Heart left ventricle (tissue), 13 donors: ENCODE data around the gene SEC61B.

Source experiments
- POLR2A ChIP-seq, 2 donors: fragments of 450-650 bp; IDR thresholded peaks; one replicate each; pipeline ENCODE4 v1.6.1; 2017; ENCODE audit warnings: antibody characterized with exemption in 2 of 2, mild to moderate bottlenecking in 2 of 2, moderate library complexity in 2 of 2
- TF ChIP-seq, protein P1 (sequence below), 12 donors: fragments of 200-600 bp; sonication (generic) in 4 of 12; IDR thresholded peaks; one replicate each; pipeline versions ENCODE4 v1.5.0 to v1.8.0; 2018 to 2022; ENCODE audit warnings: antibody characterized with exemption in 12 of 12, mild to moderate bottlenecking in 5 of 12
- donor health status: ischemic (EF 13 %, LVEDD 7.1; RV severe dilation, severe dysfunction).
- donor health status: DM: no; HTN: yes; CAD: no.
- donor health status: DM: no; HTN: no; CAD: no.
- donor health status: ischemic (EF 25% LVEDD 6.9; RV normal size, moderate dysfunction).
- donor health status: ischemic (EF 25% LVEDD 5.7; RV mildly dilated, moderate dysfunction).
- donor health status: ischemic (EF 35%, LVEDD 5.7; RV mildly dilated, moderate dysfunction).
- donor health status: nonischemic (EF 11% LVEDD 7.7; RV severe dilation, severe dysfunction).
- donor health status: DM: yes; HTN: yes; CAD: no.
- donor health status: PGD.
- donor health status: ischemic (EF 29% LVEDD 5.4; RV normal size, mild dysfunction).
- donor health status: nonischemic (EF 23%, LVEDD 6.1; RV moderate dilation, normal function).

DNA sequence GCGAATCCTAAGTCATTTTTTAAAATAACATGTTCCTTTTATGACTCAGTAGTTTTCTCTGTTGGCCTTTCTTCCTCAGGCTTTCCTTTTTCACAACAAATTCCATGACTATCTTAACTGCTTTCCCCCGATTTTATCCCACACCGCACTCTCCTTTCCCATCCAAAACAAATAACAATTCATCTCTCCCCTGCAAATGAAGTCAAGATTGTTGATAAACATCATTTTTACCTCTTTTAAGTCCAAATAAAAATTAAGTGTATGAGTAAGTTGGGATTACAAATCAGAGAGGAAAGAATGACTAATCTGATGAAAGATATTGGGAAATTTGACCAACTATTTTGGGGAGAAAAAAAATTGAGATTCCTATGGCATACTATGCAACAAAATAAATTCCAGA, 47.3 kb downstream of the SEC61B start:
- TF ChIP-seq, protein P1, sequence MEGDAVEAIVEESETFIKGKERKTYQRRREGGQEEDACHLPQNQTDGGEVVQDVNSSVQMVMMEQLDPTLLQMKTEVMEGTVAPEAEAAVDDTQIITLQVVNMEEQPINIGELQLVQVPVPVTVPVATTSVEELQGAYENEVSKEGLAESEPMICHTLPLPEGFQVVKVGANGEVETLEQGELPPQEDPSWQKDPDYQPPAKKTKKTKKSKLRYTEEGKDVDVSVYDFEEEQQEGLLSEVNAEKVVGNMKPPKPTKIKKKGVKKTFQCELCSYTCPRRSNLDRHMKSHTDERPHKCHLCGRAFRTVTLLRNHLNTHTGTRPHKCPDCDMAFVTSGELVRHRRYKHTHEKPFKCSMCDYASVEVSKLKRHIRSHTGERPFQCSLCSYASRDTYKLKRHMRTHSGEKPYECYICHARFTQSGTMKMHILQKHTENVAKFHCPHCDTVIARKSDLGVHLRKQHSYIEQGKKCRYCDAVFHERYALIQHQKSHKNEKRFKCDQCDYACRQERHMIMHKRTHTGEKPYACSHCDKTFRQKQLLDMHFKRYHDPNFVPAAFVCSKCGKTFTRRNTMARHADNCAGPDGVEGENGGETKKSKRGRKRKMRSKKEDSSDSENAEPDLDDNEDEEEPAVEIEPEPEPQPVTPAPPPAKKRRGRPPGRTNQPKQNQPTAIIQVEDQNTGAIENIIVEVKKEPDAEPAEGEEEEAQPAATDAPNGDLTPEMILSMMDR (IDR thresholded peaks at IDR 0.05) = no peak
- TF ChIP-seq POLR2A (IDR thresholded peaks at IDR 0.05) = no peak
